Liver (tissue), 9 donors: ENCODE results near the gene SMAD7. TPM values are rescaled to one million over a fixed set of nuclear protein-coding genes. Genes with fewer than 3 reads are reported as not detected.

Source experiments
- DNase-seq: peaks from one replicate; pipeline ENCODE4 v3.0.0-alpha.2; 2017; ENCODE audit warnings: low spot score
- H3K27ac ChIP-seq, 2 donors: one replicate each; pipeline ENCODE4 v1.7.0; 2013; ENCODE audit warnings: inconsistent platforms in 2 of 2, low read length in 2 of 2, control low read depth in 1 of 2, low read depth in 1 of 2, mild to moderate bottlenecking in 1 of 2
- H3K27me3 ChIP-seq, 4 donors: one replicate each; pipeline versions ENCODE4 v1.6.1 to v1.7.0; 2013; ENCODE audit warnings: low read length in 3 of 4, inconsistent platforms in 1 of 4, mild to moderate bottlenecking in 1 of 4, moderate library complexity in 1 of 4; ENCODE audit not compliant: control insufficient read depth in 4 of 4, insufficient read depth in 4 of 4
- H3K36me3 ChIP-seq, 4 donors: one replicate each; pipeline versions ENCODE4 v1.6.1 to v1.7.0; 2013; ENCODE audit warnings: low read length in 3 of 4, mild to moderate bottlenecking in 3 of 4, low read depth in 1 of 4, moderate library complexity in 1 of 4; ENCODE audit not compliant: control insufficient read depth in 4 of 4, insufficient read depth in 3 of 4
- H3K4me1 ChIP-seq, 4 donors: one replicate each; pipeline versions ENCODE4 v1.6.1 to v1.7.0; 2013; ENCODE audit warnings: low read length in 3 of 4, mild to moderate bottlenecking in 3 of 4, moderate library complexity in 1 of 4; ENCODE audit not compliant: control insufficient read depth in 4 of 4, insufficient read depth in 4 of 4
- H3K4me3 ChIP-seq, 3 donors: one replicate each; pipeline versions ENCODE4 v1.6.1 to v1.7.0; 2013; ENCODE audit warnings: low read length in 3 of 3, control low read depth in 1 of 3, low read depth in 1 of 3, mild to moderate bottlenecking in 1 of 3
- H3K9ac ChIP-seq, 2 donors: one replicate each; pipeline ENCODE4 v1.7.0; 2013; ENCODE audit warnings: low read length in 2 of 2, mild to moderate bottlenecking in 2 of 2, moderate library complexity in 2 of 2, control low read depth in 1 of 2, low read depth in 1 of 2
- H3K9me3 ChIP-seq, 4 donors: one replicate each; pipeline versions ENCODE4 v1.6.1 to v1.7.0; 2013; ENCODE audit warnings: low read length in 3 of 4; ENCODE audit not compliant: control insufficient read depth in 4 of 4
- ATF3 ChIP-seq: IDR thresholded peaks from 2 replicates; pipeline ENCODE4 v1.6.1; 2016; ENCODE audit warnings: antibody characterized with exemption
- CTCF ChIP-seq: fragments of 150-350 bp; IDR thresholded peaks from 2 replicates; pipeline ENCODE4 v1.5.1; 2017; ENCODE audit warnings: improper control_type of control experiment, low read depth, low read length; ENCODE audit not compliant: missing input control
- EGR1 ChIP-seq, 2 donors: IDR thresholded peaks; 2 replicates each; pipeline ENCODE4 v1.6.1; 2016 to 2018; ENCODE audit warnings: antibody characterized with exemption in 2 of 2, low read depth in 2 of 2
- FOXA1 ChIP-seq: IDR thresholded peaks from 2 replicates; pipeline ENCODE4 v1.6.1; 2016; ENCODE audit warnings: antibody characterized with exemption
- FOXA2 ChIP-seq: IDR thresholded peaks from 2 replicates; pipeline ENCODE4 v1.6.1; 2016; ENCODE audit warnings: antibody characterized with exemption
- GABPA ChIP-seq, 2 donors: IDR thresholded peaks in 1 of 2; conservative IDR thresholded peaks in 1 of 2; 2 replicates each; pipeline ENCODE4 v1.6.1; 2016; ENCODE audit warnings: antibody characterized with exemption in 2 of 2, mild to moderate bottlenecking in 1 of 2, moderate library complexity in 1 of 2
- HNF4A ChIP-seq, 2 donors: conservative IDR thresholded peaks; 2 replicates each; pipeline ENCODE4 v1.6.1; 2016; ENCODE audit warnings: antibody characterized with exemption in 2 of 2, mild to moderate bottlenecking in 2 of 2
- HNF4G ChIP-seq: IDR thresholded peaks from 2 replicates; pipeline ENCODE4 v1.6.1; 2016; ENCODE audit warnings: antibody characterized with exemption
- JUND ChIP-seq, 2 donors: IDR thresholded peaks; 2 replicates each; pipeline ENCODE4 v1.6.1; 2016; ENCODE audit warnings: antibody characterized with exemption in 2 of 2
- MAX ChIP-seq: IDR thresholded peaks from 2 replicates; pipeline ENCODE4 v1.6.1; 2016; ENCODE audit warnings: antibody characterized with exemption
- NR2F2 ChIP-seq: IDR thresholded peaks from 2 replicates; pipeline ENCODE4 v1.6.1; 2016; ENCODE audit warnings: antibody characterized with exemption
- RAD21 ChIP-seq, 2 donors: IDR thresholded peaks; 2 replicates each; pipeline ENCODE4 v1.6.1; 2016; ENCODE audit warnings: antibody characterized with exemption in 2 of 2, mild to moderate bottlenecking in 2 of 2
- REST ChIP-seq: IDR thresholded peaks from 2 replicates; pipeline ENCODE4 v1.6.1; 2016; ENCODE audit warnings: antibody characterized with exemption, mild to moderate bottlenecking
- RXRA ChIP-seq, 2 donors: IDR thresholded peaks; 2 replicates each; pipeline ENCODE4 v1.6.1; 2017 to 2018; ENCODE audit warnings: antibody characterized with exemption in 2 of 2, mild to moderate bottlenecking in 1 of 2
- SP1 ChIP-seq: IDR thresholded peaks from 2 replicates; pipeline ENCODE4 v1.6.1; 2018; ENCODE audit warnings: antibody characterized with exemption, mild to moderate bottlenecking
- TAF1 ChIP-seq: conservative IDR thresholded peaks from 2 replicates; pipeline ENCODE4 v1.6.1; 2016; ENCODE audit warnings: antibody characterized with exemption, mild to moderate bottlenecking
- YY1 ChIP-seq: IDR thresholded peaks from 2 replicates; pipeline ENCODE4 v1.6.1; 2016; ENCODE audit warnings: antibody characterized with exemption, mild to moderate bottlenecking
- WGBS: extraction: QIAGEN DNeasy Blood & Tissue Kit; methylation state at CpG from one replicate; pipeline ENCODE4 v1.1.7; 2013; 5-methylcytosine and 5-hydroxymethylcytosine counted together
- polyA plus RNA-seq, 2 donors: library from polyadenylated mRNA; stranded (reverse) in 1 of 2; unstranded in 1 of 2; fragments of 200-250 nt in 1 of 2; fragments of >200 nt in 1 of 2; fragmentation: Nextera tagmentation in 1 of 2; extraction: Ambion mirVana in 1 of 2; gene quantifications; one replicate each; pipeline versions ENCODE4 v1.2.1 to v1.2.3, GENCODE V29; 2013 to 2015
- total RNA-seq, 2 donors: library from RNA; depleted of rRNA; stranded (reverse); fragments of >200 nt; gene quantifications; one replicate each; pipeline ENCODE4 v1.2.3, GENCODE V29; 2014
- donor health status: healthy.
- donor health status: healthy.
- donor health status: healthy.
- donor health status: healthy.
- donor health status: healthy.

Gene SMAD7
- total and polyA plus RNA-seq, 4 donors = 3.2 to 11.8 (median 10.1) TPM

- H3K36me3 ChIP-seq = no peaks in the 10 kb centered on the region
- H3K4me3 ChIP-seq = peak overlapping the region; percentile 65 to 79 (median 71)
- peak overlapping the region; percentile 97 to 100 for H3K27ac ChIP-seq
- peaks cover 0 to 11% (median 6%) of the 10 kb centered on the region in 4 donors for H3K4me1 ChIP-seq
- peak overlapping the region; percentile 23 to 66 for H3K9ac ChIP-seq
- 53% methylated on average over 19 of the region's 19 CpGs for WGBS
- TF ChIP-seq CTCF (no peak), REST (no peak), TAF1 (no peak), NR2F2 (no peak), JUND (IDR thresholded peaks at IDR 0.05) (no peak), SP1 (no peak), EGR1 (IDR thresholded peaks at IDR 0.05; ENCODE audit: low read depth in 2 of 2) (no peak), RAD21 (IDR thresholded peaks at IDR 0.05) (no peak), GABPA (IDR thresholded peaks at IDR 0.05 in 1 of 2, conservative IDR thresholded peaks at IDR 0.05 in 1 of 2) (no peak), HNF4A (conservative IDR thresholded peaks at IDR 0.05) (no peak), MAX (no peak), YY1 (no peak), ATF3 (no peak), FOXA2 (no peak), FOXA1 (no peak), RXRA (IDR thresholded peaks at IDR 0.05) (no peak), HNF4G (no peak)
- H3K27me3 ChIP-seq = no peaks in the 10 kb centered on the region
- H3K9me3 ChIP-seq = no peaks in the 10 kb centered on the region
- no peak for DNase-seq
Measured at GRCh38 chr18:48953104-48953706, 2.4 kb upstream of the SMAD7 start.

GRCh38 chr18:48952287-48953103 is 1.7 kb upstream of the SMAD7 start:
- TF ChIP-seq RAD21 (IDR thresholded peaks at IDR 0.05) (peak in 1 of 2 donors; percentile 20), YY1 (peak; percentile 80), RXRA (IDR thresholded peaks at IDR 0.05) (peak in 1 of 2 donors; percentile 25), JUND (IDR thresholded peaks at IDR 0.05) (peak in 1 of 2 donors; percentile 42), NR2F2 (peak; percentile 30), REST (peak; percentile 32), GABPA (IDR thresholded peaks at IDR 0.05 in 1 of 2, conservative IDR thresholded peaks at IDR 0.05 in 1 of 2) (no peak), SP1 (peak; percentile 35), CTCF (no peak), HNF4A (conservative IDR thresholded peaks at IDR 0.05) (peak in 1 of 2 donors; percentile 3)
- H3K4me3 ChIP-seq = peak overlapping the region; percentile 65 to 79 (median 71)
- H3K36me3 ChIP-seq = no peaks in the 10 kb centered on the region
- H3K27me3 ChIP-seq = no peaks in the 10 kb centered on the region
- peak overlapping the region; percentile 97 to 100 for H3K27ac ChIP-seq
- WGBS = under 1% methylated on average over 67 of the region's 67 CpGs
- H3K9me3 ChIP-seq = no peaks in the 10 kb centered on the region
- peak; percentile 58 for DNase-seq
- H3K9ac ChIP-seq = peak overlapping the region; percentile 23 to 88
- H3K4me1 ChIP-seq = peaks cover 0 to 18% (median 11%) of the 10 kb centered on the region in 4 donors
